H1 (cell line): ENCODE data around the gene ACADM. TPM values are rescaled to one million over a fixed set of nuclear protein-coding genes. Genes with fewer than 3 reads are reported as not detected.

Experiments used
- CTCF ChIP-seq, 3 experiments: IDR thresholded peaks; 1 replicate in 2 of 3; 2 replicates in 1 of 3; pipeline versions ENCODE4 v1.5.1 to v1.6.1; 2011; ENCODE audit warnings: low read length in 3 of 3, mild to moderate bottlenecking in 3 of 3, inconsistent platforms in 2 of 3, low read depth in 1 of 3, moderate library complexity in 1 of 3; ENCODE audit not compliant: insufficient read depth in 1 of 3; ENCODE audit errors: control extremely low read depth in 1 of 3
- E2F6 ChIP-seq: IDR thresholded peaks from 2 replicates; pipeline ENCODE4 v1.6.1; 2012; ENCODE audit warnings: inconsistent platforms
- EP300 ChIP-seq, 2 experiments: IDR thresholded peaks; 1 replicate in 1 of 2; 2 replicates in 1 of 2; pipeline ENCODE4 v1.6.1; 2011 to 2012; ENCODE audit warnings: low read depth in 2 of 2, low read length in 2 of 2, mild to moderate bottlenecking in 2 of 2, borderline replicate concordance in 1 of 2, inconsistent platforms in 1 of 2, moderate library complexity in 1 of 2
- HDAC2 ChIP-seq, 2 experiments: fragments of 300-600 bp in 1 of 2; sonication (generic) in 1 of 2; IDR thresholded peaks; 2 replicates each; pipeline ENCODE4 v1.6.1; 2011 to 2012; ENCODE audit warnings: low read depth in 2 of 2, low read length in 2 of 2, mild to moderate bottlenecking in 2 of 2, moderate library complexity in 2 of 2, borderline replicate concordance in 1 of 2, inconsistent platforms in 1 of 2
- NRF1 ChIP-seq: IDR thresholded peaks from 2 replicates; pipeline ENCODE4 v1.6.1; 2011; ENCODE audit warnings: mild to moderate bottlenecking, low read depth, low read length, improper control_type of control experiment
- SP1 ChIP-seq: IDR thresholded peaks from 2 replicates; pipeline ENCODE4 v1.6.1; 2011; ENCODE audit warnings: low read depth, low read length
- polyA plus RNA-seq, 7 experiments: library from polyadenylated mRNA; depleted of rRNA in 3 of 7; stranded (reverse) in 5 of 7; unstranded in 2 of 7; fragments of >200 nt in 5 of 7; fragments of 200-250 nt in 2 of 7; gene quantifications; 1 replicate in 5 of 7; 2 replicates in 1 of 7; 4 replicates in 1 of 7; pipeline versions ENCODE4 v1.2.1 to v1.2.3, GENCODE V29; 2011 to 2013; ENCODE audit warnings: missing spikeins in 2 of 7, mixed read lengths in 2 of 7
- total RNA-seq: library from RNA; stranded (reverse); fragmentation: NEBNext Ultra II Directional; extraction: Animal tissue kit (Norgen Biotek cat#: 25700); gene quantifications from 2 replicates; pipeline ENCODE4 v1.2.1, GENCODE V29; 2021

The ACADM gene
- total and polyA plus RNA-seq, 2 of the 8 experiments (the other 6 are each of a cell fraction or from before 2014, with no cell fraction given), result 14.3 to 40.0 TPM

GRCh38 chr1:75720325-75720724, 4.2 kb upstream of the ACADM start (continued):
- TF ChIP-seq CTCF (IDR thresholded peaks at IDR 0.05; ENCODE audit: control extremely low read depth in 1 of 3, insufficient read depth in 1 of 3, low read depth in 1 of 3, low read length in 3 of 3) (no peak), EP300 (IDR thresholded peaks at IDR 0.05; ENCODE audit: borderline replicate concordance in 1 of 2, low read depth in 2 of 2, low read length in 2 of 2) (no peak), SP1 (no peak), E2F6 (no peak), HDAC2 (IDR thresholded peaks at IDR 0.05; ENCODE audit: borderline replicate concordance in 1 of 2, low read depth in 2 of 2, low read length in 2 of 2) (no peak), NRF1 (no peak)
